Left ventricle myocardium inferior (tissue), 1 donor: ENCODE measurements around the gene SNAPC2. TPM values are rescaled to one million over a fixed set of nuclear protein-coding genes. Genes with fewer than 3 reads are reported as not detected.

ENCODE experiments used
- DNase-seq: peaks from one replicate; pipeline ENCODE4 v3.0.0-alpha.2; 2020
- H3K27ac ChIP-seq: fragments of 200-600 bp; replicated peaks from 2 replicates; pipeline ENCODE4 v1.8.0; 2021
- H3K27me3 ChIP-seq: fragments of 200-600 bp; 2 replicates; pipeline ENCODE4 v1.8.0; 2021; ENCODE audit warnings: low read depth
- H3K36me3 ChIP-seq: fragments of 200-600 bp; 2 replicates; pipeline ENCODE4 v1.8.0; 2021
- H3K4me1 ChIP-seq: fragments of 200-600 bp; 2 replicates; pipeline ENCODE4 v1.8.0; 2021
- H3K4me3 ChIP-seq: fragments of 200-600 bp; 2 replicates; pipeline ENCODE4 v1.8.0; 2021; ENCODE audit warnings: mild to moderate bottlenecking, moderate library complexity
- H3K9me3 ChIP-seq: fragments of 200-600 bp; replicated peaks from 2 replicates; pipeline ENCODE4 v1.8.0; 2021
- CTCF ChIP-seq: fragments of 200-600 bp; IDR thresholded peaks from 2 replicates; pipeline ENCODE4 v1.8.0; 2021; ENCODE audit warnings: antibody characterized with exemption, mild to moderate bottlenecking, borderline replicate concordance
- intact Hi-C: fragments of 100-400 bp; cut with micrococcal nuclease; formaldehyde crosslinking; loops from one replicate; pipeline ENCODE4 v1.11.0; 2022
- total RNA-seq: library from RNA; stranded (reverse); fragmentation: NEBNext Ultra II Directional; extraction: Animal tissue kit (Norgen Biotek cat#: 25700); gene quantifications from one replicate; pipeline ENCODE4 v1.2.1, GENCODE V29; 2021
- donor health status: DM: no; HTN: yes; CAD: no; lungs with severe emphysema.

SNAPC2 gene
- total RNA-seq, 1 donor from 2014 or later = 9.8 TPM

GRCh38 chr19:7900931-7901330 lies 19.2 kb upstream of the SNAPC2 start:
- Histone ChIP-seq H3K4me3 (no peak overlapping the region), H3K36me3 (peaks cover 3% of the 10 kb centered on the region), H3K9me3 (no peaks in the 10 kb centered on the region), H3K4me1 (peaks cover 28% of the 10 kb centered on the region), H3K27ac (no peak overlapping the region), H3K27me3 (no peaks in the 10 kb centered on the region)
- intact Hi-C loops = no loop called here
- DNase-seq = no peak
- no peak for TF ChIP-seq CTCF

DNA sequence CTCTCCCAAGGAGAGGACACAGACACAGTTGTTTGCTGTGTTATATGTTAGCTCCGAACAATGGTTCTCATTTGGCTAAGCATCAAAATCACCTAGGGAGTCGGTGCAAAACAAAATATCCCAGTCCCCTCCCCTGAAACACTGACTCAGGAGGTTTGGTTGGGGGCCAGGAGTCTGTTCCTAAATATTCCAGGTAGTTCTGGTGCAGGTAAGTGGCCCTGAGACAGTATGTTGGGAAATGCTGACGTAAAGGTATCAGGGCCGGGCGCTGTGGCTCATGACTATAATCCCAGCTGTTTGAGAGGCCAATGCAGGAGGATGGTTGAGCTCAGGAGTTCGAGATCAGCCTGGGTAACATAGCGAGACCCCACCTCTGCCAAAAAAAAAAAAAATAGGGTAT lies 18.8 kb upstream of the SNAPC2 start:
- DNase-seq = no peak
- Histone ChIP-seq H3K27ac (no peak overlapping the region), H3K27me3 (no peaks in the 10 kb centered on the region), H3K36me3 (peaks cover 7% of the 10 kb centered on the region), H3K4me1 (peaks cover 32% of the 10 kb centered on the region), H3K9me3 (no peaks in the 10 kb centered on the region), H3K4me3 (no peak overlapping the region)
- intact Hi-C loops = no loop called here
- TF ChIP-seq CTCF = no peak

GRCh38 chr19:7902796-7903243 lies 17.3 kb upstream of the SNAPC2 start:
- Histone ChIP-seq H3K9me3 (no peaks in the 10 kb centered on the region), H3K36me3 (peaks cover 17% of the 10 kb centered on the region), H3K27me3 (no peaks in the 10 kb centered on the region), H3K4me1 (peaks cover 46% of the 10 kb centered on the region), H3K27ac (peak overlapping the region; percentile 93), H3K4me3 (peak overlapping the region; percentile 97)
- DNase-seq = no peak
- TF ChIP-seq CTCF = no peak
- intact Hi-C loops = no loop called here

- H3K4me1 ChIP-seq = peaks cover 52% of the 10 kb centered on the region
- intact Hi-C loops = no loop called here
- peaks cover 17% of the 10 kb centered on the region for H3K36me3 ChIP-seq
- peak; percentile 58 for TF ChIP-seq CTCF
- peak within 1 kb of the TSS; percentile 97 for H3K4me3 ChIP-seq
- H3K9me3 ChIP-seq = no peaks in the 10 kb centered on the region
- H3K27me3 ChIP-seq = no peaks in the 10 kb centered on the region
- DNase-seq = peak; percentile 100
- H3K27ac ChIP-seq = peak within 1 kb of the TSS; percentile 93
Measured at GRCh38 chr19:7903244-7904073, 16.7 kb upstream of the SNAPC2 start, which contains the start of gene MAP2K7. MAP2K7 (plus strand) TSS chr19:7903877; CDS start chr19:7903945, 68 bp downstream.

DNA sequence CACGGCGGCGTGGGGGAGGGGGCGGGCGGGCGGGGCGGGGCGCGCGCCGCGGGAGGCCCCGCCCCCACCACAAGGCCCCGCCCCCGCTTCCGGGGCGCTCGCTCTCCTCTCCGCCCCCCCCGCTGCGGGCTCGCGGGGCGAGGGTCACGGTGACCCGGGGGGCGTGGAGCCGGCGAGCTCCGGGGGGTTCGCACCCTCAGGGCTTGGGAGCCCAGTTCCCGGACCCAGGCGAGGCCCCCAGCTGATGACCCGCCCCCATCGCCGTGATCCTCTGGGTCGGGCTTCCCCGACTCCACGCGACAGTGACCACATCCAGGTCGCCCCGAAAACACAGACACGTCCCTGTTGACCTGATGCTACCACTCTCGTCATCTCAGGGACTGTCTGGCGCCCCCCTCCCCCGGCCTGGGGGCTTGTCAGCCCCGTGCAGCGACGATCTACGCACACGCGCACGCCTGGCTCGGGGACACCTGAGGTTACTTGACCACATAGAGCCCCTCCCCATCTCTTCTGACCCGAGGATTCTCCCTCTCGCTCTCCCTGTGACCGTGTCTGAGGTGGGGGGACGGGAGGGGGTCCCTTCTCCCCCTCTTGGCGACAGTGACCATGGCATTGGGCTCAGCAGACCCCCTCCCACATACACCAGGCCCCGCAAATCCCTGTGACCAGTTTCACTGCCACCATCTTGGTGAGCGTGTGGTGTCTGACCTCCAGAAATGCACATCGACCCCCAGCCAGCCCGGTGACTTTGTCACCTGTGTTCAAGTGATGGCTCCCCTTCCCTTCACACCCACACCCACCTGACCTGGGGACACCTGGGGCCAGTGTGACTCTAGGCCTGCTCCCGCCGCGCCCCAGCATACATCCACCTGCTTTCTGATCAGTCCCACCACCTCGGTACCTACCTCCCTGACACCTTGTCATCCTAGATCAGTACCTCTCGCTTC lies 15.8 kb upstream of the SNAPC2 start:
- Histone ChIP-seq H3K9me3 (no peaks in the 10 kb centered on the region), H3K4me3 (peak overlapping the region; percentile 97), H3K36me3 (peaks cover 22% of the 10 kb centered on the region), H3K4me1 (peaks cover 54% of the 10 kb centered on the region), H3K27me3 (no peaks in the 10 kb centered on the region), H3K27ac (peak overlapping the region; percentile 93)
- no peak for DNase-seq
- intact Hi-C loops = no loop called here
- TF ChIP-seq CTCF = no peak
